ENCODE measurements around the gene LIMS3.
"Not testable (repeated sequence)": the region's sequence is repeated elsewhere in the genome, so short reads cannot be mapped to it uniquely, and the experiment has no call there.

- not testable (repeated sequence) for TF ChIP-seq POLR2A, TAF1, POLR2AphosphoS5, SPI1 (IDR thresholded peaks at IDR 0.05; ENCODE audit: low read depth, low read length)
Observed at GRCh38 chr2:109897769-109898461, 573 bp upstream of the LIMS3 start.

All from GM12891 (cell line).